H1 (cell line): Measurements from ENCODE around the gene GPM6B. TPM values are rescaled to one million over a fixed set of nuclear protein-coding genes. Genes with fewer than 3 reads are reported as not detected.

Experiments
- CHD1 ChIP-seq: IDR thresholded peaks from 2 replicates; pipeline ENCODE4 v1.6.1; 2012; ENCODE audit warnings: low read depth, low read length, improper control_type of control experiment
- polyA plus RNA-seq, 7 experiments: library from polyadenylated mRNA; depleted of rRNA in 3 of 7; stranded (reverse) in 5 of 7; unstranded in 2 of 7; fragments of >200 nt in 5 of 7; fragments of 200-250 nt in 2 of 7; gene quantifications; 1 replicate in 5 of 7; 2 replicates in 1 of 7; 4 replicates in 1 of 7; pipeline versions ENCODE4 v1.2.1 to v1.2.3, GENCODE V29; 2011 to 2013; ENCODE audit warnings: missing spikeins in 2 of 7, mixed read lengths in 2 of 7
- total RNA-seq: library from RNA; stranded (reverse); fragmentation: NEBNext Ultra II Directional; extraction: Animal tissue kit (Norgen Biotek cat#: 25700); gene quantifications from 2 replicates; pipeline ENCODE4 v1.2.1, GENCODE V29; 2021

The GPM6B gene
- total and polyA plus RNA-seq, 2 of the 8 experiments (the other 6 are each of a cell fraction or from before 2014, with no cell fraction given): 132 to 175 TPM

DNA sequence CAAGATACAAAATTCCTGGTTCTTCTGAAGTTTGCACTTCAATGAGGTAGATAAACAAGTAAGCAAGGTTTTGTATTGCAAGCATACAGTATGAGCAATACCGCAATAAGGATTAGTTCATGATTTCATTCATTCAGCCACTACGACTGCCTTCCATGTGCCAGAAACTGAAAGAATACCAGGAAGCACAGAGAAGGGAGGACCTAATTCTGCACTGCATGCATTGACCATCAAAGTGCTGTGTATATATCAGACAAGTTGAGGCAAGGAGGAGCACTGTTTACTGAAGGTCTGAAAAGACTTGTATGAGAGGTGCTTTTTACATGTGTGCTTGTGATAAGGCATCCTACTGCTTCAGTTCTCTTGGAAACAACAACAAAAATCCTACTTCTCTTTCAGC is 40.9 kb upstream of the GPM6B start (continued):
- TF ChIP-seq CHD1: no peak
